Esophagus muscularis mucosa (tissue), 4 donors: ENCODE results near the gene IPPK. TPM values are rescaled to one million over a fixed set of nuclear protein-coding genes. Genes with fewer than 3 reads are reported as not detected.

Experiments used
- DNase-seq: peaks from one replicate; pipeline ENCODE4 v3.0.0-alpha.2; 2017; ENCODE audit errors: extremely low spot score
- H3K27ac ChIP-seq, 4 donors: fragments of 200-600 bp; sonication (generic); replicated peaks in 1 of 4; 1 replicate in 3 of 4; 2 replicates in 1 of 4; pipeline ENCODE4 v1.5.1; 2016 to 2019; ENCODE audit warnings: mild to moderate bottlenecking in 1 of 4
- H3K27me3 ChIP-seq, 4 donors: fragments of 200-600 bp; sonication (generic); one replicate each; pipeline versions ENCODE4 v1.5.1 to v1.6.0; 2016 to 2019
- H3K36me3 ChIP-seq, 4 donors: fragments of 200-600 bp; sonication (generic); one replicate each; pipeline ENCODE4 v1.5.1; 2016 to 2019
- H3K4me1 ChIP-seq, 4 donors: fragments of 200-600 bp; sonication (generic); one replicate each; pipeline ENCODE4 v1.5.1; 2016 to 2019
- H3K4me3 ChIP-seq, 4 donors: fragments of 200-600 bp; sonication (generic); 1 replicate in 2 of 4; 2 replicates in 2 of 4; pipeline ENCODE4 v1.5.1; 2016 to 2019; ENCODE audit warnings: mild to moderate bottlenecking in 4 of 4, moderate library complexity in 1 of 4
- H3K9me3 ChIP-seq, 4 donors: fragments of 200-600 bp; sonication (generic); 1 replicate in 3 of 4; 2 replicates in 1 of 4; pipeline ENCODE4 v1.5.1; 2016 to 2019
- EP300 ChIP-seq: sonication (generic); formaldehyde crosslinking; IDR thresholded peaks from one replicate; pipeline ENCODE4 v1.6.1; 2017; ENCODE audit warnings: antibody characterized with exemption
- POLR2A ChIP-seq: fragments of 450-650 bp; IDR thresholded peaks from one replicate; pipeline ENCODE4 v1.6.1; 2017; ENCODE audit warnings: antibody characterized with exemption, moderate library complexity, mild to moderate bottlenecking, low read depth
- POLR2AphosphoS5 ChIP-seq, 2 donors: sonication (generic); formaldehyde crosslinking; IDR thresholded peaks; one replicate each; pipeline ENCODE4 v1.6.1; 2017; ENCODE audit warnings: antibody characterized with exemption in 2 of 2
- WGBS: methylation state at CpG from one replicate; pipeline ENCODE4 v1.1.5; 2018; 5-methylcytosine and 5-hydroxymethylcytosine counted together
- intact Hi-C: fragments of 100-400 bp; cut with DNase I; formaldehyde crosslinking; loops from one replicate; pipeline ENCODE4 v1.15.1; 2023
- total RNA-seq, 4 donors: library from RNA; depleted of rRNA; stranded (reverse); fragments of >200 nt; gene quantifications; one replicate each; pipeline versions ENCODE4 v1.1.0 to v1.2.1, GENCODE V29; 2016
- TF ChIP-seq, protein P1 (sequence below), 3 experiments: fragments of 200-600 bp in 2 of 3; fragments of 450-650 bp in 1 of 3; sonication (generic) in 2 of 3; IDR thresholded peaks; one replicate each; pipeline ENCODE4 v1.5.1; 2017 to 2019; ENCODE audit warnings: antibody characterized with exemption in 3 of 3, mild to moderate bottlenecking in 2 of 3, moderate library complexity in 1 of 3

Gene IPPK
- total RNA-seq, 4 donors from 2014 or later, result 5.0 to 8.4 (median 6.1) TPM

DNA sequence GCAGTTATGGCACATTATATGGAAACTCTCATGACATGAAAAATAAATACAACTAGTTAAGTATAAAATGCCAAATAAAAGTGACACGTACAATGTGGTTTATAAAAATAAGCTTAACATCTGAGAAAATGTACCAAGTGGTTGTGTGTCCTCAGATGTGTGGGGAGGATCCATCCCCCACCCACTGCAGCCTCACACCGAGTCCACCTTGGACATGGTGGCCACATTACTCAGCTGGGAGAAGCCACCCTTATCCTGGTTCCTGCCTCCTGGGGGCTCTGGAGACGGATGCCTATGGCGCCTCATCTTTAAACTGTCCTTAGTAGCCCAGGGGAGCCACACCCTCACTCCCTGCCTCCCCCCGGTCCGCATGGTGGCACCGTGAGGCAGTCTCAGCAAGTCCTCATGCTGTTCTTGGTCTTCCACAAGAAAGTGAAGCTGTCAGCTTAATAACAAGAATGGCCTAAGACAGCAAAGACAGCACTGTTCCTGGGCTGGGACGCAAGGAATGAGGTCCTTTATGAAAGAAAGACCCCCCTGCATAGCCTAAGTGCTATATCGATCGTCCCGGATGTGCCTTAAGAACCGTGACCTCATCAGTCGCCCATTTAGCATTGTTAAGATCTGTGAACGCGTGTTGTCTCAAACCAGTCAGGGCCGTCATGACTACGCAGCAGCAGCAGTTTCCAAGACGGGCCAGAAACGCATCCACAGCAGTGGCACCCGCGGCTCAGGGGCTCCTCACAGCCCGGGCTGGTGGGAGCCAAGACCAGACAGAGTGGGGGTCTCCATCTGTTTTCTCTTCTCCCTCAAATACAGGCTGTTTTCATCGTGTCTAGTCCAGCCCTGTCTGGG, 56.4 kb downstream of the IPPK start:
- intact Hi-C loops, result no loop called here
- WGBS, result 94% methylated on average over 20 of the region's 23 CpGs
- H3K4me3 ChIP-seq, result no peak overlapping the region
- no peaks in the 10 kb centered on the region for H3K27me3 ChIP-seq
- no peaks in the 10 kb centered on the region for H3K9me3 ChIP-seq
- H3K36me3 ChIP-seq, result peaks cover 0 to 70% (median 19%) of the 10 kb centered on the region in 4 donors
- peak overlapping the region; percentile 82 to 90 (median 88) for H3K27ac ChIP-seq
- peak; percentile 55 for DNase-seq
- peaks cover 38 to 100% (median 97%) of the 10 kb centered on the region in 4 donors for H3K4me1 ChIP-seq
- no peak for TF ChIP-seq POLR2A
- TF ChIP-seq POLR2AphosphoS5 (IDR thresholded peaks at IDR 0.05), result no peak
- TF ChIP-seq EP300, result no peak
- TF ChIP-seq, protein P1, sequence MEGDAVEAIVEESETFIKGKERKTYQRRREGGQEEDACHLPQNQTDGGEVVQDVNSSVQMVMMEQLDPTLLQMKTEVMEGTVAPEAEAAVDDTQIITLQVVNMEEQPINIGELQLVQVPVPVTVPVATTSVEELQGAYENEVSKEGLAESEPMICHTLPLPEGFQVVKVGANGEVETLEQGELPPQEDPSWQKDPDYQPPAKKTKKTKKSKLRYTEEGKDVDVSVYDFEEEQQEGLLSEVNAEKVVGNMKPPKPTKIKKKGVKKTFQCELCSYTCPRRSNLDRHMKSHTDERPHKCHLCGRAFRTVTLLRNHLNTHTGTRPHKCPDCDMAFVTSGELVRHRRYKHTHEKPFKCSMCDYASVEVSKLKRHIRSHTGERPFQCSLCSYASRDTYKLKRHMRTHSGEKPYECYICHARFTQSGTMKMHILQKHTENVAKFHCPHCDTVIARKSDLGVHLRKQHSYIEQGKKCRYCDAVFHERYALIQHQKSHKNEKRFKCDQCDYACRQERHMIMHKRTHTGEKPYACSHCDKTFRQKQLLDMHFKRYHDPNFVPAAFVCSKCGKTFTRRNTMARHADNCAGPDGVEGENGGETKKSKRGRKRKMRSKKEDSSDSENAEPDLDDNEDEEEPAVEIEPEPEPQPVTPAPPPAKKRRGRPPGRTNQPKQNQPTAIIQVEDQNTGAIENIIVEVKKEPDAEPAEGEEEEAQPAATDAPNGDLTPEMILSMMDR (IDR thresholded peaks at IDR 0.05), result no peak

DNA sequence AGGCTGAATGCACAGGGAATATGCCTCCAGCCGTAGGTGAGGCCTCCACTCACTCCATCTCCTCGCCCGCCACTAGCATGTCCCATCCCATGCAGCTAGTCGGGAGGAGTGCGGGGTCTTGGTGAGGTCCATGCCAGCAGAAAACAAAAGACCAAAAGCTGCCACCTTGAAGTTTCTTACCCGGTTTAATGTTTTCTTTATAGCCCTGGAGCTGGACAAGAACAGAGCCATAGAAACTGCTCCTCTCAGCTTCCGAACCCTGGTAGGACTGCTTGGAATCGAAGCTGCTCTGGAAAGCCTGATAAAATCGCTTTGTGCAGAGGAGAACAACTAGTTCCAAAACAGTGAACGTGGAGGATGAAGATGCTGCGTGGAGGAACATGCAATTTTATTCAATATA, 57.1 kb downstream of the IPPK start:
- Histone ChIP-seq H3K4me3 (no peak overlapping the region), H3K27me3 (no peaks in the 10 kb centered on the region), H3K9me3 (no peaks in the 10 kb centered on the region), H3K36me3 (peaks cover 0 to 63% (median 17%) of the 10 kb centered on the region in 4 donors), H3K27ac (peak overlapping the region; percentile 82 to 90 (median 88)), H3K4me1 (peaks cover 36 to 100% (median 97%) of the 10 kb centered on the region in 4 donors)
- DNase-seq, result peak; percentile 60
- WGBS, result 88% methylated on average over 11 of the region's 11 CpGs
- intact Hi-C loops, result no loop called here
- TF ChIP-seq POLR2A (no peak), EP300 (no peak), POLR2AphosphoS5 (IDR thresholded peaks at IDR 0.05) (peak in 1 of 2 donors; percentile 10)

DNA sequence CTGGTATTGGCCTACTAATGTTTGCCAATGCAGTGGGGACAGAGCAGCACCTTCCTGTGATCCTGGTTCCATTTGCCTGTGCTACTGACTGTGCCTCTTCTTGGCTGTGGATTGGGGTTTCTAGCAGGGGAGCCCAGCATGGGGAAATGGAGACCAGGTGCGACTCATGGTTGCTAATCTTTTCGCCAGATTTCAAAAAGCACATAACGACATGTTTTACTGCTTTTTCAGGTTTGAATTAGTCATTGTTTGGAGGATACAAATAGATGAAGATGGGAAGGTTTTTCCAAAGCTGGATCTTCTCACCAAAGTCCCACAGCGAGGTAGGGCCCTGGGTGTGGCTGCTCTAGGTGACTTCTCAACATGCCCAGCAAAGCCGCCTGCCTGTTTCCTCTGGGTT, 57.6 kb downstream of the IPPK start:
- DNase-seq, result peak; percentile 84
- WGBS, result 94% methylated on average over 5 of the region's 5 CpGs
- no peak overlapping the region for H3K4me3 ChIP-seq
- H3K36me3 ChIP-seq, result peaks cover 0 to 58% (median 17%) of the 10 kb centered on the region in 4 donors
- H3K27ac ChIP-seq, result peak overlapping the region; percentile 82 to 90 (median 88)
- TF ChIP-seq EP300 (no peak), POLR2AphosphoS5 (IDR thresholded peaks at IDR 0.05) (no peak), POLR2A (no peak)
- TF ChIP-seq, protein P1 (IDR thresholded peaks at IDR 0.05), result no peak
- no peaks in the 10 kb centered on the region for H3K27me3 ChIP-seq
- H3K4me1 ChIP-seq, result peaks cover 32 to 100% (median 97%) of the 10 kb centered on the region in 4 donors
- H3K9me3 ChIP-seq, result no peaks in the 10 kb centered on the region
- intact Hi-C loops, result no loop called here

DNA sequence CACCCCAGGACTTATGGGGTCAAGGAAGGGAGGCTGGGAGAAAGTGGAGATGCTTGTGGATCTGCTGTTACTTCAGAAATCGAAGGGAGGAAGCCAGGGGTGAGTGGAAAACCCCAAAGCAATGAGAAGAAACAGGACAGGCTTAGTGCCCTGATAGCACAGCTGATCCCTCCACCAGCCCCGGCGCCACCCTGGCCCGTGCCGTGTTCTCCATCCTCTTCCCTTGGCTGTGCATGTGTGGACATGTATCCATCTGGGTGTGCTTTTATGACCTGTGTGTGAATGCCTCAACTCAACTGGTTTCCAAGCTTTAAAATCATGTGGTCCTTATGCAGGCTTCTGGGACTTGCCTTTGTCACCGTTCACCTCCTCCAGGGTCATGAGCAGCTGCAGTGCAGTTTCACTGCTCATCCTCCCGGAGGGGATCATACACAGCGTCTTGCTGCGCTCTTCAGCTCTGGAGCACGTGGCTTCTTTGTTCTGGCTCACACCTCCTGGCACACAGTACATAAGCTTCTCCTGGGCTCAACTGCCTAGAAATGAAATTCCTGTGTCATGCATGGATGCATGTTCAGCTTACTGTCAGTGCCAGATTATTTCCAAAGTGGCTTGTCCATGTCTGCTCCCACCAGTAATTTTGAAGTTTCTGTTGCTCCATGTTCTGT, 58.2 kb downstream of the IPPK start:
- no peaks in the 10 kb centered on the region for H3K27me3 ChIP-seq
- peak; percentile 53 for DNase-seq
- WGBS, result 84% methylated on average over 10 of the region's 10 CpGs
- peaks cover 30 to 100% (median 97%) of the 10 kb centered on the region in 4 donors for H3K4me1 ChIP-seq
- no peaks in the 10 kb centered on the region for H3K9me3 ChIP-seq
- TF ChIP-seq POLR2AphosphoS5 (IDR thresholded peaks at IDR 0.05) (no peak), POLR2A (no peak), EP300 (no peak)
- TF ChIP-seq, protein P1 (IDR thresholded peaks at IDR 0.05), result no peak
- peak overlapping the region; percentile 82 to 90 (median 88) for H3K27ac ChIP-seq
- no peak overlapping the region for H3K4me3 ChIP-seq
- peaks cover 0 to 53% (median 17%) of the 10 kb centered on the region in 4 donors for H3K36me3 ChIP-seq
- intact Hi-C loops, result no loop called here
